Stimulated activated CD4-positive, alpha-beta T cell treated with anti-CD3 and anti-CD28 coated beads, Interleukin-12 subunit alpha, Interleukin-12 subunit beta, amount 100 ng/mL, for 4 hours (primary cell): ENCODE data around the gene PLAGL2.

ENCODE experiments used
- DNase-seq: peaks from one replicate; pipeline ENCODE4 v3.0.0-alpha.2; 2020

Gene PLAGL2

DNA sequence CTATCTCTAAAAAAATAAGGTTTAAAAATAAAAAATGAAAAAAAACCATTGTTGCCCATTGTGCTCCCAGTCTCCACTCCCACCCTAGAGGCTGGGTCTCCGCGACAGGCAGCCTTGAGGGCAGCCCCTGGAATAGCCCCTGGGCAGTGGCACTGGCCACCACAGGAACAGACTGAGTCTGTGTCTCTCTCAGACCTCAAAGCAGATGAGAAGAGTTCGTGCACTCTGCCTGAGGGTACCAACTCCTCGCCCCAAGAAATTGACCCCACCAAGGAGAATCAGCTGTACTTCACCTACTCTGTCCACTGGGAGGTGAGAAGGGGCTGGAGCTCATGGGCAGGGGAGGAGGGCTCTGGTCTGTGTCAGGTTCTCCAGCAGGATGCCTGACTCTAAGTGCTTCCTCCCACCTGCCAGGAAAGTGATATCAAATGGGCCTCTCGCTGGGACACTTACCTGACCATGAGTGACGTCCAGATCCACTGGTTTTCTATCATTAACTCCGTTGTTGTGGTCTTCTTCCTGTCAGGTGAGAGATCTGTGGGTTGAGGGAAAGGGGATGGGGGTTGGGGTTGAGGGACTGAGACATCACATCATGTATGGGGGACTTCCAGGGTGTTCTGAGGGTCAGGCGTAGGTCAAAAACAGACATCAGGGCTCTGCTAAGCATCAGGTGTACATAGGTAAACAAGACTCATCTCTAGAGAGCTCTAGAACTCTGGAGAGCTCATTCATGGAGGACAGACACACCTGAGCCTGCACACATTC is 62.5 kb downstream of the PLAGL2 start:
- no peak for DNase-seq

DNA sequence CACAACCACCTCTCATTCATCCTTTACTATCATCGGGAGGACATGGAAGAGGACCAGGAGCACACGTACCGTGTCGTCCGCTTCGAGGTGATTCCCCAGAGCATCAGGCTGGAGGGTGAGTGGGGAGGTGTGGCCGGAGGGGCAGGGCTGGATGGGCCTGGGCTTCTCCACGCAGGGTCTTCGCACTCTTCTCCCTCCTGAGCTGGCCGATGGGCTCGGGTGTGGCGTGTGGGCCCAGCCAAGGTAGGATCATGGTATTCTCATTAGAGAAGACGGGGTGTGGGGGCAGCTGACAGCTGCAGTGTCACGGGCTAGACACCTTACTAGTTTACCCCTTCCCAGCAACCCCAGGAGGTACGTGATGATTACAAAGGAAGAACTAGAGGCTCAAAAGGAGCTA is 64.6 kb downstream of the PLAGL2 start:
- DNase-seq: no peak
